HepG2 (cell line): ENCODE data around the gene ETFB. TPM values are rescaled to one million over a fixed set of nuclear protein-coding genes. Genes with fewer than 3 reads are reported as not detected.

Experiments
- ARID2 ChIP-seq: sonication (generic); formaldehyde crosslinking; IDR thresholded peaks from 2 replicates; pipeline ENCODE4 v1.8.1; 2022; ENCODE audit warnings: mild to moderate bottlenecking, missing genetic modification reagents, borderline replicate concordance
- ATAD3A ChIP-seq: sonication (generic); formaldehyde crosslinking; IDR thresholded peaks from 2 replicates; pipeline ENCODE4 v1.4.0; 2020; ENCODE audit warnings: missing genetic modification reagents
- CHD2 ChIP-seq: IDR thresholded peaks from 2 replicates; pipeline ENCODE4 v1.6.1; 2011; ENCODE audit warnings: low read depth, low read length, improper control_type of control experiment
- CREB1 ChIP-seq, 2 experiments: fragments of 450-650 bp in 1 of 2; IDR thresholded peaks; 2 replicates each; pipeline ENCODE4 v1.6.1; 2016 to 2017; ENCODE audit warnings: control low read depth in 1 of 2, mild to moderate bottlenecking in 1 of 2, missing compliant biosample characterization in 1 of 2, missing genetic modification characterization in 1 of 2
- DMTF1 ChIP-seq: sonication (generic); formaldehyde crosslinking; IDR thresholded peaks from 2 replicates; pipeline ENCODE4 v1.4.0; 2020; ENCODE audit warnings: mild to moderate bottlenecking, missing genetic modification reagents
- EP300 ChIP-seq, 3 experiments: sonication (generic) in 1 of 3; formaldehyde crosslinking in 1 of 3; IDR thresholded peaks; 2 replicates each; pipeline versions ENCODE4 v1.5.1 to v1.6.1; 2011 to 2020; ENCODE audit warnings: low read depth in 2 of 3, low read length in 2 of 3, borderline replicate concordance in 1 of 3, improper control_type of control experiment in 1 of 3, mild to moderate bottlenecking in 1 of 3, missing genetic modification reagents in 1 of 3, moderate library complexity in 1 of 3
- FOSL1 ChIP-seq: sonication (generic); formaldehyde crosslinking; IDR thresholded peaks from 2 replicates; pipeline ENCODE4 v1.9.0; 2021; ENCODE audit warnings: missing genetic modification reagents, borderline replicate concordance
- GATAD1 ChIP-seq: IDR thresholded peaks from 2 replicates; pipeline ENCODE4 v1.6.1; 2016; ENCODE audit warnings: missing genetic modification reagents, missing compliant biosample characterization
- GATAD2A ChIP-seq: IDR thresholded peaks from 2 replicates; pipeline ENCODE4 v1.6.1; 2016
- HMG20A ChIP-seq: IDR thresholded peaks from 2 replicates; pipeline ENCODE4 v1.6.1; 2016; ENCODE audit warnings: borderline replicate concordance
- HNRNPL ChIP-seq: fragments of 200-400 bp; formaldehyde crosslinking; IDR thresholded peaks from 2 replicates; pipeline ENCODE4 v1.6.1; 2017; ENCODE audit warnings: mild to moderate bottlenecking, low read depth, low read length
- KDM5B ChIP-seq: sonication (generic); formaldehyde crosslinking; IDR thresholded peaks from 2 replicates; pipeline ENCODE4 v1.4.0; 2020; ENCODE audit warnings: missing genetic modification reagents, mild to moderate bottlenecking, borderline replicate concordance
- LBX2 ChIP-seq: sonication (generic); formaldehyde crosslinking; IDR thresholded peaks from 2 replicates; pipeline ENCODE4 v1.5.0; 2020; ENCODE audit warnings: missing genetic modification reagents, mild to moderate bottlenecking, borderline replicate concordance
- LCORL ChIP-seq, 2 experiments: fragments of 450-650 bp in 1 of 2; sonication (generic) in 1 of 2; formaldehyde crosslinking in 1 of 2; IDR thresholded peaks; 2 replicates each; pipeline versions ENCODE4 v1.5.0 to v1.6.1; 2017 to 2020; ENCODE audit warnings: antibody characterized with exemption in 1 of 2, missing genetic modification reagents in 1 of 2
- NFKB2 ChIP-seq: sonication (generic); formaldehyde crosslinking; IDR thresholded peaks from 2 replicates; pipeline ENCODE4 v1.4.0; 2020; ENCODE audit warnings: missing genetic modification reagents, borderline replicate concordance
- PAF1 ChIP-seq: IDR thresholded peaks from 2 replicates; pipeline ENCODE4 v1.6.1; 2016; ENCODE audit warnings: missing genetic modification reagents, missing compliant biosample characterization
- PCBP2 ChIP-seq: fragments of 200-400 bp; formaldehyde crosslinking; optimal IDR thresholded peaks from 2 replicates; pipeline ENCODE3; 2018; ENCODE audit warnings: low read length, low read depth; ENCODE audit not compliant: poor library complexity, severe bottlenecking
- PHF20 ChIP-seq: sonication (generic); formaldehyde crosslinking; IDR thresholded peaks from 2 replicates; pipeline ENCODE4 v1.5.0; 2020; ENCODE audit warnings: mild to moderate bottlenecking, missing genetic modification reagents
- PLRG1 ChIP-seq: fragments of 450-650 bp; conservative IDR thresholded peaks from 2 replicates; pipeline ENCODE4 v1.6.1; 2016
- RARA ChIP-seq: IDR thresholded peaks from 2 replicates; pipeline ENCODE4 v1.6.1; 2016; ENCODE audit warnings: missing genetic modification reagents, missing compliant biosample characterization
- RELA ChIP-seq: sonication (generic); formaldehyde crosslinking; IDR thresholded peaks from 2 replicates; pipeline ENCODE4 v1.4.0; 2020; ENCODE audit warnings: missing genetic modification reagents
- SOX13 ChIP-seq, 3 experiments: fragments of 450-650 bp in 1 of 3; sonication (generic) in 1 of 3; formaldehyde crosslinking in 1 of 3; IDR thresholded peaks in 2 of 3; conservative IDR thresholded peaks in 1 of 3; 2 replicates each; pipeline versions ENCODE4 v1.5.0 to v1.6.1; 2016 to 2020; ENCODE audit warnings: antibody characterized with exemption in 1 of 3, mild to moderate bottlenecking in 1 of 3, missing compliant biosample characterization in 1 of 3, missing genetic modification reagents in 1 of 3, moderate library complexity in 1 of 3
- STAT5B ChIP-seq: sonication (generic); formaldehyde crosslinking; IDR thresholded peaks from 2 replicates; pipeline ENCODE4 v1.4.0; 2020; ENCODE audit warnings: missing genetic modification reagents
- TAF1 ChIP-seq: sonication (generic); formaldehyde crosslinking; IDR thresholded peaks from 2 replicates; pipeline ENCODE4 v1.4.0; 2020; ENCODE audit warnings: missing genetic modification reagents
- TGIF2 ChIP-seq: IDR thresholded peaks from 2 replicates; pipeline ENCODE4 v1.6.1; 2016; ENCODE audit warnings: control low read depth, missing compliant biosample characterization
- ZNF101 ChIP-seq: sonication (generic); formaldehyde crosslinking; IDR thresholded peaks from 2 replicates; pipeline ENCODE4 v1.4.0; 2020; ENCODE audit warnings: mild to moderate bottlenecking, low read depth, missing genetic modification reagents, borderline replicate concordance
- ZNF20 ChIP-seq: sonication (generic); formaldehyde crosslinking; IDR thresholded peaks from 2 replicates; pipeline ENCODE4 v1.4.0; 2020; ENCODE audit warnings: mild to moderate bottlenecking, moderate library complexity, missing genetic modification reagents
- ZSCAN29 ChIP-seq: sonication (generic); formaldehyde crosslinking; conservative IDR thresholded peaks from 2 replicates; pipeline ENCODE4 v1.4.0; 2020; ENCODE audit warnings: mild to moderate bottlenecking, missing genetic modification reagents
- ZSCAN31 ChIP-seq: sonication (generic); formaldehyde crosslinking; IDR thresholded peaks from 2 replicates; pipeline ENCODE4 v1.5.0; 2020; ENCODE audit warnings: low read depth, mild to moderate bottlenecking, missing genetic modification reagents
- polyA plus RNA-seq, 8 experiments: library from polyadenylated mRNA; depleted of rRNA in 3 of 8; stranded (reverse) in 7 of 8; unstranded in 1 of 8; fragments of >200 nt; fragmentation: Illumina TruSeq in 4 of 8; extraction: Trizol in 4 of 8; gene quantifications; 2 replicates each; pipeline versions ENCODE4 v1.2.1 to v1.2.3, GENCODE V29; 2011 to 2016; ENCODE audit warnings: low read depth in 4 of 8, missing spikeins in 1 of 8, mixed read lengths in 1 of 8; ENCODE audit not compliant: insufficient read depth in 1 of 8
- total RNA-seq, 5 experiments: library from RNA; depleted of rRNA; stranded (reverse); fragments of >200 nt; fragmentation: Illumina TruSeq; extraction: Trizol; gene quantifications; 2 replicates each; pipeline ENCODE4 v1.2.3, GENCODE V29; 2016; ENCODE audit warnings: low read depth in 1 of 5

The ETFB gene
- total and polyA plus RNA-seq, 2 of the 13 experiments (the other 11 are each of a cell fraction or from before 2014, with no cell fraction given): 678 to 1,314 TPM

GRCh38 chr19:51338563-51339312 lies 27.4 kb downstream of the ETFB start (continued):
- TF ChIP-seq ZSCAN29 (CRISPR knock-in tag) (no peak), TAF1 (no peak), RARA (CRISPR knock-in tag) (0 out of 2 replicates have a peak, but pooled peaks have one; percentile 5), ZSCAN31 (0 out of 2 replicates have a peak, but pooled peaks have one; percentile 24), PCBP2 (no peak), KDM5B (CRISPR knock-in tag) (0 out of 2 replicates have a peak, but pooled peaks have one; percentile 30), HMG20A (CRISPR knock-in tag) (no peak), SOX13 (IDR thresholded peaks at IDR 0.05) (no peak), SOX13 (CRISPR knock-in tag; conservative IDR thresholded peaks at IDR 0.05 in 1 of 2, IDR thresholded peaks at IDR 0.05 in 1 of 2) (no peak), CHD2 (no peak), ZNF101 (CRISPR knock-in tag) (no peak), LCORL (IDR thresholded peaks at IDR 0.05) (no peak), LCORL (CRISPR knock-in tag; IDR thresholded peaks at IDR 0.05) (0 out of 2 replicates have a peak, but pooled peaks have one; percentile 34), HNRNPL (no peak), PHF20 (CRISPR knock-in tag) (peak; percentile 35; the same call in 1 of the 2 replicates), GATAD1 (0 out of 2 replicates have a peak, but pooled peaks have one; percentile 29), LBX2 (no peak), ARID2 (CRISPR knock-in tag) (no peak), CREB1 (IDR thresholded peaks at IDR 0.05) (no peak), CREB1 (CRISPR knock-in tag; IDR thresholded peaks at IDR 0.05) (no peak), PAF1 (CRISPR knock-in tag) (no peak), ATAD3A (CRISPR knock-in tag) (no peak), PLRG1 (no peak), STAT5B (CRISPR knock-in tag) (no peak), FOSL1 (CRISPR knock-in tag) (no peak), TGIF2 (CRISPR knock-in tag) (no peak), RELA (CRISPR knock-in tag) (no peak), ZNF20 (CRISPR knock-in tag) (no peak), DMTF1 (CRISPR knock-in tag) (no peak), NFKB2 (CRISPR knock-in tag) (no peak), GATAD2A (CRISPR knock-in tag) (0 out of 2 replicates have a peak, but pooled peaks have one; percentile 14), EP300 (IDR thresholded peaks at IDR 0.05; ENCODE audit: low read depth in 2 of 2, low read length in 2 of 2) (no peak), EP300 (CRISPR knock-in tag; IDR thresholded peaks at IDR 0.05; ENCODE audit: borderline replicate concordance) (no peak)
